IMR-90 (cell line): ENCODE measurements around the gene QPRT. TPM values are rescaled to one million over a fixed set of nuclear protein-coding genes. Genes with fewer than 3 reads are reported as not detected.

Experiments used
- ATAC-seq: fragments of 200-7000 bp; cut with Tn5 transposase; 2 replicates; pipeline ENCODE4 v1.9.1; 2020; ENCODE audit warnings: low read depth, mild to moderate bottlenecking, moderate library complexity
- BruUV-seq: library from RNA; stranded (reverse); fragments of 400-500 nt; replicated peaks from 2 replicates; lab custom pipeline; 2021; lab: Mats Ljungman, UMichigan
- CTCF ChIA-PET: fragments of 300-600 bp; formaldehyde crosslinking; extraction: SDS; loops from one replicate; lab custom pipeline; 2021; ENCODE audit warnings: antibody characterized with exemption; lab: Yijun Ruan, JAX
- POLR2A ChIA-PET: fragments of 300-600 bp; sonication (Branson Sonifier 250); formaldehyde crosslinking; loops from one replicate; lab custom pipeline; 2022; ENCODE audit warnings: antibody characterized with exemption; ENCODE audit not compliant: unreplicated experiment; lab: Charles Lee
- DNase-seq: peaks from one replicate; pipeline ENCODE4 v3.0.0; 2013
- H2AFZ ChIP-seq: replicated peaks from 2 replicates; pipeline ENCODE3; 2013; ENCODE audit warnings: low read length, mild to moderate bottlenecking; ENCODE audit not compliant: poor library complexity
- H2AK5ac ChIP-seq: 2 replicates; pipeline ENCODE4 v1.6.1; 2013; ENCODE audit warnings: low read depth, low read length, inconsistent platforms
- H2AK9ac ChIP-seq: replicated peaks from 2 replicates; pipeline ENCODE3; 2013; ENCODE audit warnings: mild to moderate bottlenecking, low read depth, low read length, moderate library complexity; ENCODE audit not compliant: poor library complexity
- H2BK120ac ChIP-seq: 2 replicates; pipeline ENCODE4 v1.6.1; 2013; ENCODE audit warnings: low read depth, low read length, inconsistent platforms
- H2BK15ac ChIP-seq: 3 replicates; pipeline ENCODE4 v1.6.1; 2013; ENCODE audit warnings: low read depth, low read length, inconsistent platforms
- H2BK20ac ChIP-seq: 2 replicates; pipeline ENCODE4 v1.6.1; 2013; ENCODE audit warnings: low read depth, mild to moderate bottlenecking, inconsistent platforms, low read length, moderate library complexity
- H2BK5ac ChIP-seq: 2 replicates; pipeline ENCODE4 v1.6.1; 2013; ENCODE audit warnings: mild to moderate bottlenecking, low read depth, low read length, inconsistent platforms; ENCODE audit not compliant: poor library complexity, severe bottlenecking
- H3K14ac ChIP-seq: replicated peaks from 2 replicates; pipeline ENCODE4 v1.6.1; 2013; ENCODE audit warnings: low read depth, low read length, inconsistent platforms
- H3K18ac ChIP-seq: 2 replicates; pipeline ENCODE4 v1.6.1; 2013; ENCODE audit warnings: low read depth, low read length, control low read depth
- H3K23ac ChIP-seq: 2 replicates; pipeline ENCODE4 v1.6.1; 2013; ENCODE audit warnings: low read depth, low read length, inconsistent platforms
- H3K27ac ChIP-seq: 2 replicates; pipeline ENCODE4 v1.5.1; 2013; ENCODE audit warnings: mild to moderate bottlenecking, control low read depth, low read length; ENCODE audit not compliant: insufficient read depth
- H3K27me3 ChIP-seq: 2 replicates; pipeline ENCODE4 v1.6.1; 2013; ENCODE audit warnings: low read length; ENCODE audit not compliant: control insufficient read depth, insufficient read depth
- H3K36me3 ChIP-seq: 2 replicates; pipeline ENCODE4 v1.6.1; 2013; ENCODE audit warnings: low read length, mixed read lengths; ENCODE audit not compliant: control insufficient read depth, insufficient read depth
- H3K4ac ChIP-seq: 2 replicates; pipeline ENCODE4 v1.6.1; 2013; ENCODE audit warnings: low read depth, low read length, inconsistent platforms
- H3K4me1 ChIP-seq: 2 replicates; pipeline ENCODE4 v1.6.1; 2013; ENCODE audit warnings: low read length, mixed read lengths; ENCODE audit not compliant: control insufficient read depth, insufficient read depth
- H3K4me2 ChIP-seq: 2 replicates; pipeline ENCODE4 v1.6.1; 2013; ENCODE audit warnings: low read depth, mild to moderate bottlenecking, control low read depth, low read length, moderate library complexity
- H3K4me3 ChIP-seq: 2 replicates; pipeline ENCODE4 v1.5.1; 2013; ENCODE audit warnings: low read depth, mild to moderate bottlenecking, control low read depth, low read length, moderate library complexity; ENCODE audit not compliant: insufficient read depth
- H3K56ac ChIP-seq: 2 replicates; pipeline ENCODE4 v1.6.1; 2013; ENCODE audit warnings: low read length, inconsistent platforms; ENCODE audit not compliant: insufficient read depth; ENCODE audit errors: extremely low read depth
- H3K79me1 ChIP-seq, 2 experiments: 2 replicates each; pipeline ENCODE4 v1.6.1; 2013; ENCODE audit warnings: low read length in 2 of 2, inconsistent platforms in 1 of 2, low read depth in 1 of 2
- H3K9ac ChIP-seq: 2 replicates; pipeline ENCODE4 v1.6.1; 2013; ENCODE audit warnings: low read depth, low read length, control low read depth
- H3K9me1 ChIP-seq: 2 replicates; pipeline ENCODE4 v1.6.1; 2013; ENCODE audit warnings: low read length, inconsistent platforms; ENCODE audit not compliant: insufficient read depth
- H3K9me3 ChIP-seq: 2 replicates; pipeline ENCODE4 v1.6.1; 2013; ENCODE audit warnings: low read length; ENCODE audit not compliant: control insufficient read depth, insufficient read depth
- H4K20me1 ChIP-seq: 2 replicates; pipeline ENCODE4 v1.6.1; 2013; ENCODE audit warnings: low read length, inconsistent platforms; ENCODE audit not compliant: insufficient read depth
- H4K5ac ChIP-seq: 2 replicates; pipeline ENCODE4 v1.6.1; 2013; ENCODE audit warnings: mild to moderate bottlenecking, low read depth, low read length, control low read depth
- H4K8ac ChIP-seq, 2 experiments: 2 replicates each; pipeline ENCODE4 v1.6.1; 2013; ENCODE audit warnings: low read depth in 2 of 2, low read length in 2 of 2, control low read depth in 1 of 2, inconsistent platforms in 1 of 2
- H4K91ac ChIP-seq: 2 replicates; pipeline ENCODE4 v1.6.1; 2013; ENCODE audit warnings: low read depth, low read length, inconsistent platforms; ENCODE audit not compliant: insufficient read depth
- BHLHE40 ChIP-seq: fragments of 150-350 bp; IDR thresholded peaks from 2 replicates; pipeline ENCODE4 v1.6.1; 2016; ENCODE audit warnings: mild to moderate bottlenecking, low read depth, low read length
- CEBPB ChIP-seq: IDR thresholded peaks from 2 replicates; pipeline ENCODE4 v1.6.1; 2012; ENCODE audit warnings: low read depth, low read length, improper control_type of control experiment
- CHD1 ChIP-seq: IDR thresholded peaks from 2 replicates; pipeline ENCODE4 v1.6.1; 2012; ENCODE audit warnings: low read depth, low read length, improper control_type of control experiment
- CTCF ChIP-seq: conservative IDR thresholded peaks from 2 replicates; pipeline ENCODE4 v1.5.1; 2012; ENCODE audit warnings: mild to moderate bottlenecking, low read depth, low read length, improper control_type of control experiment
- ELK1 ChIP-seq: fragments of 150-350 bp; IDR thresholded peaks from 2 replicates; pipeline ENCODE4 v1.6.1; 2016; ENCODE audit warnings: low read depth, mild to moderate bottlenecking, low read length, moderate library complexity, borderline replicate concordance
- FOS ChIP-seq: fragments of 150-350 bp; IDR thresholded peaks from 2 replicates; pipeline ENCODE4 v1.6.1; 2016; ENCODE audit warnings: low read depth, low read length
- MAFK ChIP-seq: IDR thresholded peaks from 2 replicates; pipeline ENCODE4 v1.6.1; 2012; ENCODE audit warnings: low read depth, low read length, improper control_type of control experiment
- MAZ ChIP-seq: IDR thresholded peaks from 2 replicates; pipeline ENCODE4 v1.6.1; 2012; ENCODE audit warnings: low read depth, mild to moderate bottlenecking, low read length, improper control_type of control experiment, moderate library complexity, borderline replicate concordance
- MXI1 ChIP-seq: IDR thresholded peaks from 2 replicates; pipeline ENCODE4 v1.6.1; 2012; ENCODE audit warnings: low read depth, mild to moderate bottlenecking, low read length, moderate library complexity, borderline replicate concordance
- NFE2L2 ChIP-seq: fragments of 150-350 bp; IDR thresholded peaks from 2 replicates; pipeline ENCODE4 v1.6.1; 2016; ENCODE audit warnings: low read depth, mild to moderate bottlenecking, low read length
- POLR2A ChIP-seq: IDR thresholded peaks from 2 replicates; pipeline ENCODE4 v1.6.1; 2012; ENCODE audit warnings: mild to moderate bottlenecking, low read depth, low read length
- RAD21 ChIP-seq: IDR thresholded peaks from 2 replicates; pipeline ENCODE4 v1.6.1; 2012; ENCODE audit warnings: low read length, improper control_type of control experiment
- RCOR1 ChIP-seq: IDR thresholded peaks from 2 replicates; pipeline ENCODE4 v1.6.1; 2012; ENCODE audit warnings: mild to moderate bottlenecking, low read length, improper control_type of control experiment; ENCODE audit not compliant: insufficient replicate concordance
- RFX5 ChIP-seq: IDR thresholded peaks from 2 replicates; pipeline ENCODE4 v1.8.0; 2012; ENCODE audit warnings: low read depth, mild to moderate bottlenecking, low read length, moderate library complexity
- SMC3 ChIP-seq: fragments of 150-350 bp; IDR thresholded peaks from 2 replicates; pipeline ENCODE4 v1.6.1; 2016; ENCODE audit warnings: low read depth, mild to moderate bottlenecking, antibody characterized with exemption, low read length, moderate library complexity
- WGBS, 2 experiments: methylation state at CpG; one replicate each; pipeline versions ENCODE4 v1.1.5 to v1.1.7; 2013; ENCODE audit warnings: missing lambda C conversion rate in 2 of 2; ENCODE audit not compliant: insufficient read length in 1 of 2; ENCODE audit errors: extremely low coverage in 2 of 2; 5-methylcytosine and 5-hydroxymethylcytosine counted together
- dilution Hi-C: fragments of 300-500 bp; cut with HindIII; formaldehyde crosslinking; loops from one replicate; pipeline ENCODE4 v1.14.3; 2018; ENCODE audit warnings: low sequenced_read_pairs; ENCODE audit not compliant: unreplicated experiment
- in situ Hi-C: fragments of 300-500 bp; cut with MboI; formaldehyde crosslinking; loops from 3 replicates; pipeline ENCODE4 v1.14.3; 2019; ENCODE audit warnings: low sequenced_read_pairs, inconsistent platforms, mixed read lengths
- intact Hi-C: fragments of 100-400 bp; cut with micrococcal nuclease; formaldehyde crosslinking; loops from 2 replicates; pipeline ENCODE4 v1.10.0; 2022
- polyA plus RNA-seq, 3 experiments: library from polyadenylated mRNA; depleted of rRNA; stranded (reverse); fragments of >200 nt; gene quantifications; 2 replicates each; pipeline ENCODE4 v1.2.3, GENCODE V29; 2012; ENCODE audit warnings: low replicate concordance in 1 of 3
- total RNA-seq: library from RNA; depleted of rRNA; stranded (reverse); fragments of >200 nt; gene quantifications from 2 replicates; pipeline ENCODE4 v1.2.3, GENCODE V29; 2012
- TF ChIP-seq, protein P1 (sequence below): fragments of 150-350 bp; IDR thresholded peaks from 2 replicates; pipeline ENCODE4 v1.6.1; 2017; ENCODE audit warnings: mild to moderate bottlenecking, antibody characterized with exemption, low read length, low read depth

The QPRT gene
- total and polyA plus RNA-seq, 2 of the 4 experiments (the other 2 are of a cell fraction): 3.4 to 6.3 TPM

DNA sequence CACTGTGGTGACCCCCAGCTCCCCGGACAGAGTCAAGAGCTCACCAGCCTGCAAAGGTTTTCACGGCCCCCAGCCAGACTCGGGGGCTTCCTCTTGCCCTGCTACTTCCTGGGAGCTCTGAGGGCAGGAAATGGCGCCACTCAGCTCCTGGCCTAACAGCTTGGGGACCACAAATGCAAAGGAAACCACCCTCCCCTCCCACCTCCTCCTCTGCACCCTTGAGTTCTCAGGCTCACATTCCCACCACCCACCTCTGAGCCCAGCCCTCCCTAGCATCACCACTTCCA, 16.3 kb upstream of the QPRT start:
- Histone ChIP-seq H2BK20ac (no peak overlapping the region), H3K9me1 (0 out of 2 replicates have a peak, but pooled peaks cover under 1% of the 10 kb centered on the region), H4K91ac (no peak overlapping the region), H2BK5ac (no peak overlapping the region), H3K9me3 (no peaks in the 10 kb centered on the region), H3K27me3 (peaks cover 12% of the 10 kb centered on the region; the same call in 1 of the 2 replicates), H3K79me1 (no peaks in the 10 kb centered on the region), H3K23ac (no peak overlapping the region), H3K4me2 (no peak overlapping the region), H3K4me1 (no peaks in the 10 kb centered on the region; the same call in 1 of the 2 replicates), H3K56ac (no peak overlapping the region), H3K9ac (no peak overlapping the region), H2BK120ac (no peak overlapping the region), H3K18ac (no peak overlapping the region), H4K8ac (no peak overlapping the region), H4K20me1 (no peaks in the 10 kb centered on the region), H2BK15ac (no peak overlapping the region), H2AK5ac (no peak overlapping the region), H3K27ac (no peak overlapping the region), H4K5ac (no peak overlapping the region), H2AK9ac (no peak overlapping the region), H2AFZ (no peak overlapping the region), H3K36me3 (no peaks in the 10 kb centered on the region), H3K14ac (no peak overlapping the region), H3K4ac (no peak overlapping the region), H3K4me3 (no peak overlapping the region)
- no peak for DNase-seq
- in situ Hi-C loops (no loop called here), dilution Hi-C loops (no loop called here), intact Hi-C loops (no loop called here)
- no TSS peak for BruUV-seq
- WGBS, 2 experiments: no CpG with 5 or more reads among the region's 4 CpGs
- POLR2A ChIA-PET: no interaction called here
- CTCF ChIA-PET: interaction anchor here (0.6 kb wide), 1 partner anchor 15 kb away, joined by 6 read pairs; no protein-coding TSS in a partner anchor
- no peak for TF ChIP-seq RFX5
- no peak for TF ChIP-seq MXI1
- TF ChIP-seq, protein P1, sequence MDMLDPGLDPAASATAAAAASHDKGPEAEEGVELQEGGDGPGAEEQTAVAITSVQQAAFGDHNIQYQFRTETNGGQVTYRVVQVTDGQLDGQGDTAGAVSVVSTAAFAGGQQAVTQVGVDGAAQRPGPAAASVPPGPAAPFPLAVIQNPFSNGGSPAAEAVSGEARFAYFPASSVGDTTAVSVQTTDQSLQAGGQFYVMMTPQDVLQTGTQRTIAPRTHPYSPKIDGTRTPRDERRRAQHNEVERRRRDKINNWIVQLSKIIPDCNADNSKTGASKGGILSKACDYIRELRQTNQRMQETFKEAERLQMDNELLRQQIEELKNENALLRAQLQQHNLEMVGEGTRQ: no peak
- TF ChIP-seq SMC3: no peak
- TF ChIP-seq CTCF: no peak
- no peak for TF ChIP-seq MAFK
- no peak for TF ChIP-seq NFE2L2
- no peak for TF ChIP-seq BHLHE40
- no peak for TF ChIP-seq FOS
- no peak for TF ChIP-seq MAZ
- no peak for TF ChIP-seq RAD21
- no peak for TF ChIP-seq CHD1
- TF ChIP-seq CEBPB: no peak
- TF ChIP-seq RCOR1: no peak
- TF ChIP-seq POLR2A: no peak
- no peak for TF ChIP-seq ELK1
- no peak for ATAC-seq
